ENCODE results near the gene CASP5. TPM values are rescaled to one million over a fixed set of nuclear protein-coding genes. Genes with fewer than 3 reads are reported as not detected.
"Not testable (repeated sequence)": the region's sequence is repeated elsewhere in the genome, so short reads cannot be mapped to it uniquely, and the experiment has no call there.

CASP5 gene
- not detected in 2 replicates for total RNA-seq

GRCh38 chr11:105023003-105023402, at the start of gene CASP5:
CASP5 (minus strand) TSS chr11:105023168; CDS start chr11:105023136, 32 bp downstream.
- no peak within 1 kb of the TSS for H3K4me3 ChIP-seq (ENCODE audit: low read depth, low read length)
- TF ChIP-seq, protein P1, sequence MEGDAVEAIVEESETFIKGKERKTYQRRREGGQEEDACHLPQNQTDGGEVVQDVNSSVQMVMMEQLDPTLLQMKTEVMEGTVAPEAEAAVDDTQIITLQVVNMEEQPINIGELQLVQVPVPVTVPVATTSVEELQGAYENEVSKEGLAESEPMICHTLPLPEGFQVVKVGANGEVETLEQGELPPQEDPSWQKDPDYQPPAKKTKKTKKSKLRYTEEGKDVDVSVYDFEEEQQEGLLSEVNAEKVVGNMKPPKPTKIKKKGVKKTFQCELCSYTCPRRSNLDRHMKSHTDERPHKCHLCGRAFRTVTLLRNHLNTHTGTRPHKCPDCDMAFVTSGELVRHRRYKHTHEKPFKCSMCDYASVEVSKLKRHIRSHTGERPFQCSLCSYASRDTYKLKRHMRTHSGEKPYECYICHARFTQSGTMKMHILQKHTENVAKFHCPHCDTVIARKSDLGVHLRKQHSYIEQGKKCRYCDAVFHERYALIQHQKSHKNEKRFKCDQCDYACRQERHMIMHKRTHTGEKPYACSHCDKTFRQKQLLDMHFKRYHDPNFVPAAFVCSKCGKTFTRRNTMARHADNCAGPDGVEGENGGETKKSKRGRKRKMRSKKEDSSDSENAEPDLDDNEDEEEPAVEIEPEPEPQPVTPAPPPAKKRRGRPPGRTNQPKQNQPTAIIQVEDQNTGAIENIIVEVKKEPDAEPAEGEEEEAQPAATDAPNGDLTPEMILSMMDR (conservative IDR thresholded peaks at IDR 0.05; ENCODE audit: low read depth, low read length): no peak
- no peak for DNase-seq (ENCODE audit: low read depth)

DNA sequence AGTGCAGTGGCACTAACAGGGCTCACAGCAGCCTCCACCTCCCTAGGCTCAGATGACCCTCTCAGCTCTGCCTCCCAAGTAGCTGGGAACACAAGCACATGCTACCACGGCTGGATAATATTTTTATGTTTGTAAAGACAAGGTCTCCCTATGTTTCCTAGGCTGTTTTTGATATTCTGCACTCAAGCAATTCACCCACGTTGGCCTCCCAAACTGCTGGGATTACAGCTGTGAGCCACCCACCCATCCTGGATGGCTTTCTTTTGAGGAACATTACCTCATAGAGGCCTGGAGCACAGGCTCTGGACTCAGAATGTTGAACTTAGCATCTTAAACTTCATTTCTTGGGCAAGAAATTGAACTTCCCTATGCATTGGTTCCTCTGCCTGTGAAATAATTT, 49.1 kb upstream of the CASP5 start:
- not testable (repeated sequence) for DNase-seq (ENCODE audit: low read depth); H3K4me3 ChIP-seq (ENCODE audit: low read depth, low read length)

GRCh38 chr11:105071089-105071732, 48.2 kb upstream of the CASP5 start:
- TF ChIP-seq, protein P1 (conservative IDR thresholded peaks at IDR 0.05; ENCODE audit: low read depth, low read length): no peak
- DNase-seq (ENCODE audit: low read depth): no peak
- no peak overlapping the region for H3K4me3 ChIP-seq (ENCODE audit: low read depth, low read length)

GRCh38 chr11:105070306-105070705, 47.3 kb upstream of the CASP5 start:
- TF ChIP-seq, protein P1 (conservative IDR thresholded peaks at IDR 0.05; ENCODE audit: low read depth, low read length): no peak
- H3K4me3 ChIP-seq (ENCODE audit: low read depth, low read length): no peak overlapping the region
- DNase-seq (ENCODE audit: low read depth): no peak

DNA sequence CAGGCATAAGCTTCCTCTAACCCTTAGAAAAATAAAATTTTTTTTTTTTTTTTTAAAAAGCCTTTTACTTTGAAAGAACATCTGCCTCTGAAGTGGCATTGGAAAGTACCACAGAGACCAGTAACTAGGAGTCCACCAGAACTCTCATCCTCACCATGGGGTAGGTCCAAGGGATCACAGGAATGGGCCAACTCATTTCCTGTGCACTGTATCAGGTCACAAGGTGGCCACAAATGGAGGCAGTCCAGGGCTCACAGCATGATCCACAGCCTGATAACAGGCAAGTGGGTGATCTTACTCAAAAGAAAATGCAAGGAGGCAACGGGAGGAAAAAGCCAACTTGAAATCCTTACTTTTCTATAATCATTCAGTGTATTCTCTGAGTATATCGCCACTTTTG, 46.8 kb upstream of the CASP5 start:
- not testable (repeated sequence) for DNase-seq (ENCODE audit: low read depth)

GRCh38 chr11:105063245-105063941, 40.4 kb upstream of the CASP5 start:
- not testable (repeated sequence) for DNase-seq (ENCODE audit: low read depth); H3K4me3 ChIP-seq (ENCODE audit: low read depth, low read length)

More for the DNA sequence above, 46.8 kb upstream of the CASP5 start:
- H3K4me3 ChIP-seq (ENCODE audit: low read depth, low read length): not testable (repeated sequence)

- TF ChIP-seq, protein P1 (conservative IDR thresholded peaks at IDR 0.05; ENCODE audit: low read depth, low read length): no peak
- H3K4me3 ChIP-seq (ENCODE audit: low read depth, low read length): no peak overlapping the region
Measured at GRCh38 chr11:105057432-105057831, 34.5 kb upstream of the CASP5 start.

GRCh38 chr11:105056446-105056845, 33.5 kb upstream of the CASP5 start:
- H3K4me3 ChIP-seq (ENCODE audit: low read depth, low read length): no peak overlapping the region
- DNase-seq (ENCODE audit: low read depth): no peak
- TF ChIP-seq, protein P1 (conservative IDR thresholded peaks at IDR 0.05; ENCODE audit: low read depth, low read length): no peak

More at GRCh38 chr11:105057432-105057831, 34.5 kb upstream of the CASP5 start:
- DNase-seq (ENCODE audit: low read depth): no peak
